ENCODE results near the gene RASL10A.

The RASL10A gene

DNA sequence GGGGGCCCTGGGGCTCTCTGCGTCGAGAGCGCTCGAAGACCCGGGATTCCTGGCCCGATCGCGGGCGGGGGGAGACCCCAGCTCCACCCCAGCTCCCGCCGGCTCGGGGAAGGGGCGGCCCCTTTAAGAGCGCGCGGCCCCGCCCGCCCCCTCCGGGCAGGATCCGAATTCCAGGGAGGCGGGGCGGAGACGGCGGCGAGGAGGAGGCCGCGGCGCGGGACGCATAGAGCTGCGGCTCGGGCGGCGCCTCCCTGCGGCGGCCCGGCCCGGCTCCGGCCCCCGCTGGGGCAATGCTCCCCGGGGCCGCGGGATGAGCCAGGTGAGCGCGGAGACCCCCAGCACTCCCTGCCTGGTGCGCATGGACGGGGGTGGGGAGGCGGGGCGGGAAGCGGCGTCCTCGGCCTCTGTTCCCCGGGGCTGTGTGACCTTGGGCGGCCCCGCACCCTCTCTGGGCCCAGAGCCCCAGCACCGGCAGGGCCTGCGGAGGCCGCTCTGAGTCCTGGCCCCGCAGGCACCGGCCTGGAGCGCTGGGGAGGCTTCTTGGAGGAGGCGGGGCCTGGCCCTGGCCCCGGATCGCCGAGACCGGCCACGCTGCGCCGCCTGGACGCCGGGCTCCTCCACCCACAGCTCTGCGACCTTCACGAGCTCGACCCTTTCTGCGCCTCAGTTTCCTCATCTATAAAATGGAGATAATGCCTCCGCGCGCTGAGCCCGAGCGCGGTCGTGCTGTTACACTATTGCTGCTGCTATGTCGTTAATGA lies 8.5 kb downstream of the RASL10A start:
- no peak for TF ChIP-seq RARB (CRISPR knock-in tag; IDR thresholded peaks at IDR 0.05)
- peak; percentile 99 for TF ChIP-seq ZNF70 (CRISPR knock-in tag; IDR thresholded peaks at IDR 0.05)
- TF ChIP-seq, protein P1, sequence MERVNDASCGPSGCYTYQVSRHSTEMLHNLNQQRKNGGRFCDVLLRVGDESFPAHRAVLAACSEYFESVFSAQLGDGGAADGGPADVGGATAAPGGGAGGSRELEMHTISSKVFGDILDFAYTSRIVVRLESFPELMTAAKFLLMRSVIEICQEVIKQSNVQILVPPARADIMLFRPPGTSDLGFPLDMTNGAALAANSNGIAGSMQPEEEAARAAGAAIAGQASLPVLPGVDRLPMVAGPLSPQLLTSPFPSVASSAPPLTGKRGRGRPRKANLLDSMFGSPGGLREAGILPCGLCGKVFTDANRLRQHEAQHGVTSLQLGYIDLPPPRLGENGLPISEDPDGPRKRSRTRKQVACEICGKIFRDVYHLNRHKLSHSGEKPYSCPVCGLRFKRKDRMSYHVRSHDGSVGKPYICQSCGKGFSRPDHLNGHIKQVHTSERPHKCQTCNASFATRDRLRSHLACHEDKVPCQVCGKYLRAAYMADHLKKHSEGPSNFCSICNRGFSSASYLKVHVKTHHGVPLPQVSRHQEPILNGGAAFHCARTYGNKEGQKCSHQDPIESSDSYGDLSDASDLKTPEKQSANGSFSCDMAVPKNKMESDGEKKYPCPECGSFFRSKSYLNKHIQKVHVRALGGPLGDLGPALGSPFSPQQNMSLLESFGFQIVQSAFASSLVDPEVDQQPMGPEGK (CRISPR knock-in tag; IDR thresholded peaks at IDR 0.05; ENCODE audit: borderline replicate concordance) = no peak
- TF ChIP-seq, protein P2, sequence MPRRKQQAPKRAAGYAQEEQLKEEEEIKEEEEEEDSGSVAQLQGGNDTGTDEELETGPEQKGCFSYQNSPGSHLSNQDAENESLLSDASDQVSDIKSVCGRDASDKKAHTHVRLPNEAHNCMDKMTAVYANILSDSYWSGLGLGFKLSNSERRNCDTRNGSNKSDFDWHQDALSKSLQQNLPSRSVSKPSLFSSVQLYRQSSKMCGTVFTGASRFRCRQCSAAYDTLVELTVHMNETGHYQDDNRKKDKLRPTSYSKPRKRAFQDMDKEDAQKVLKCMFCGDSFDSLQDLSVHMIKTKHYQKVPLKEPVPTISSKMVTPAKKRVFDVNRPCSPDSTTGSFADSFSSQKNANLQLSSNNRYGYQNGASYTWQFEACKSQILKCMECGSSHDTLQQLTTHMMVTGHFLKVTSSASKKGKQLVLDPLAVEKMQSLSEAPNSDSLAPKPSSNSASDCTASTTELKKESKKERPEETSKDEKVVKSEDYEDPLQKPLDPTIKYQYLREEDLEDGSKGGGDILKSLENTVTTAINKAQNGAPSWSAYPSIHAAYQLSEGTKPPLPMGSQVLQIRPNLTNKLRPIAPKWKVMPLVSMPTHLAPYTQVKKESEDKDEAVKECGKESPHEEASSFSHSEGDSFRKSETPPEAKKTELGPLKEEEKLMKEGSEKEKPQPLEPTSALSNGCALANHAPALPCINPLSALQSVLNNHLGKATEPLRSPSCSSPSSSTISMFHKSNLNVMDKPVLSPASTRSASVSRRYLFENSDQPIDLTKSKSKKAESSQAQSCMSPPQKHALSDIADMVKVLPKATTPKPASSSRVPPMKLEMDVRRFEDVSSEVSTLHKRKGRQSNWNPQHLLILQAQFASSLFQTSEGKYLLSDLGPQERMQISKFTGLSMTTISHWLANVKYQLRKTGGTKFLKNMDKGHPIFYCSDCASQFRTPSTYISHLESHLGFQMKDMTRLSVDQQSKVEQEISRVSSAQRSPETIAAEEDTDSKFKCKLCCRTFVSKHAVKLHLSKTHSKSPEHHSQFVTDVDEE (CRISPR knock-in tag; IDR thresholded peaks at IDR 0.05) = no peak
- TF ChIP-seq GLIS3 (CRISPR knock-in tag; IDR thresholded peaks at IDR 0.05) = 0 out of 2 replicates have a peak, but pooled peaks have one; percentile 52
- no peak for TF ChIP-seq OSR1 (CRISPR knock-in tag; IDR thresholded peaks at IDR 0.05)
- no peak for TF ChIP-seq CSDC2 (CRISPR knock-in tag; IDR thresholded peaks at IDR 0.05)
- ATAC-seq = peak; percentile 72

DNA sequence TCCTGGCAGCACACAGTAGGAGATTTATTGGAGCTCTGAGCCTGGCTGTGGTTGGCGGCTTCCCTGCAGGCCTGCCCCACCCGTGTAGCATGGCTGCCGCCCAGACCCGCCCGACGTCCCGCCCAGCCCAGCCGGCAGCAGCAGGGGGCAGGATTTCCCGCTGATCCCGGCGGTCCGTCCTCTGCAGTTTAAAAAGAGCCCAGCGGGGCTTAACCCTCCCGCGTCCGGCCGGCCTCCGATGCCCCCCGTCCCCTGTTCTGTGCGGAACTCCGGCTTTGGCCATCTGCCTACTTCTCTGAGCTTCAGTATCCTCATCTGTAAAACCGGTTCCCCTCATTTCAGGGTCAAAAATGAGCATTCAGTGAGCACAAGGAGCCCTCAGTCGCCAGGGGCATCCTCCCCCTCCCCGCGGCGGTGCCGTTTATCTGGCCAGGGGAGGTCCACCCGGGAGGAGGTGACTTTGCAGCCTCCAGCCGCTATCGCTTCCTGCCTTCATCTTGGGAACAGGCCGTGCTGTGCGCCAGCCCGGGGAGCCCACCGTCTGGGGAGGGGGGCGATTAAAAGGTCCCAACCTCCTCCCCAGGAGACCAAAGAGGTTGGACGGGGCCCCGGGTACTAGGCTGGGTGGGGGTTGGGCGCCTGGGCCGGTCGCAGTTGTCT lies 9.2 kb downstream of the RASL10A start, which contains the start of gene GAS2L1:
Gene GAS2L1, plus strand, starts transcription at position 476 of the 660 bp plus-strand sequence. CDS start 1,456 bp downstream, outside the sequence.
- no peak for TF ChIP-seq ZFP3 (CRISPR knock-in tag; IDR thresholded peaks at IDR 0.05)
- TF ChIP-seq, protein P1 (CRISPR knock-in tag; IDR thresholded peaks at IDR 0.05; ENCODE audit: borderline replicate concordance) = peak; percentile 55; the same call in 1 of the 2 replicates
- peak; percentile 78 for ATAC-seq

DNA sequence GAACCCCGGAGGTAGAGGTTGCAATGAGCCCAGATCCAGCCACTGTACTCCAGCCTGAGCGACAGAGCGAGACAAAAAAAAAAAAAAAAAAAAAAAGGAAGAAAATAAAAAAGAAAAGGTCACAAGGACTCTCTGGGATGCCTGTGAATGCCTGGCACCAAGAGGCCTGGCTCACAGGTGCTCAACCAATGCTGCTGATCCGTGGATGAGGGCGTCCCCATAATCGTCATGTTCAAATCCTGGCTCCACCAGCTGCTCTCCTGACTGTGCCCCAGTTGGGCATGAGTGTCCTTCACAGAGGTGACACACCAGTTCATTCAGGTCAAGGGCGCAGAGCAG lies 9.7 kb downstream of the RASL10A start:
- no peak for ATAC-seq
- no peak for TF ChIP-seq ZC3H10 (CRISPR knock-in tag; IDR thresholded peaks at IDR 0.05)
- no peak for TF ChIP-seq ZNF8 (CRISPR knock-in tag; IDR thresholded peaks at IDR 0.05)
- TF ChIP-seq, protein P3, sequence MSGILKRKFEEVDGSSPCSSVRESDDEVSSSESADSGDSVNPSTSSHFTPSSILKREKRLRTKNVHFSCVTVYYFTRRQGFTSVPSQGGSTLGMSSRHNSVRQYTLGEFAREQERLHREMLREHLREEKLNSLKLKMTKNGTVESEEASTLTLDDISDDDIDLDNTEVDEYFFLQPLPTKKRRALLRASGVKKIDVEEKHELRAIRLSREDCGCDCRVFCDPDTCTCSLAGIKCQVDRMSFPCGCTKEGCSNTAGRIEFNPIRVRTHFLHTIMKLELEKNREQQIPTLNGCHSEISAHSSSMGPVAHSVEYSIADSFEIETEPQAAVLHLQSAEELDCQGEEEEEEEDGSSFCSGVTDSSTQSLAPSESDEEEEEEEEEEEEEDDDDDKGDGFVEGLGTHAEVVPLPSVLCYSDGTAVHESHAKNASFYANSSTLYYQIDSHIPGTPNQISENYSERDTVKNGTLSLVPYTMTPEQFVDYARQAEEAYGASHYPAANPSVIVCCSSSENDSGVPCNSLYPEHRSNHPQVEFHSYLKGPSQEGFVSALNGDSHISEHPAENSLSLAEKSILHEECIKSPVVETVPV (CRISPR knock-in tag; IDR thresholded peaks at IDR 0.05) = no peak
- TF ChIP-seq, protein P1 (CRISPR knock-in tag; IDR thresholded peaks at IDR 0.05; ENCODE audit: borderline replicate concordance) = no peak
- TF ChIP-seq TOX (CRISPR knock-in tag; IDR thresholded peaks at IDR 0.05; ENCODE audit: borderline replicate concordance) = no peak
- no peak for TF ChIP-seq ISL1 (CRISPR knock-in tag; IDR thresholded peaks at IDR 0.05)
- no peak for TF ChIP-seq CSDC2 (CRISPR knock-in tag; IDR thresholded peaks at IDR 0.05)
- no peak for TF ChIP-seq ZFP3 (CRISPR knock-in tag; IDR thresholded peaks at IDR 0.05)
- TF ChIP-seq BACH2 (CRISPR knock-in tag; IDR thresholded peaks at IDR 0.05; ENCODE audit: borderline replicate concordance) = no peak
- TF ChIP-seq TCF4 (CRISPR knock-in tag; IDR thresholded peaks at IDR 0.05; ENCODE audit: borderline replicate concordance) = no peak
- TF ChIP-seq ARNTL (CRISPR knock-in tag; IDR thresholded peaks at IDR 0.05; ENCODE audit: borderline replicate concordance, low read depth) = no peak
- TF ChIP-seq ESRRG (CRISPR knock-in tag; IDR thresholded peaks at IDR 0.05) = no peak
- TF ChIP-seq, protein P4, sequence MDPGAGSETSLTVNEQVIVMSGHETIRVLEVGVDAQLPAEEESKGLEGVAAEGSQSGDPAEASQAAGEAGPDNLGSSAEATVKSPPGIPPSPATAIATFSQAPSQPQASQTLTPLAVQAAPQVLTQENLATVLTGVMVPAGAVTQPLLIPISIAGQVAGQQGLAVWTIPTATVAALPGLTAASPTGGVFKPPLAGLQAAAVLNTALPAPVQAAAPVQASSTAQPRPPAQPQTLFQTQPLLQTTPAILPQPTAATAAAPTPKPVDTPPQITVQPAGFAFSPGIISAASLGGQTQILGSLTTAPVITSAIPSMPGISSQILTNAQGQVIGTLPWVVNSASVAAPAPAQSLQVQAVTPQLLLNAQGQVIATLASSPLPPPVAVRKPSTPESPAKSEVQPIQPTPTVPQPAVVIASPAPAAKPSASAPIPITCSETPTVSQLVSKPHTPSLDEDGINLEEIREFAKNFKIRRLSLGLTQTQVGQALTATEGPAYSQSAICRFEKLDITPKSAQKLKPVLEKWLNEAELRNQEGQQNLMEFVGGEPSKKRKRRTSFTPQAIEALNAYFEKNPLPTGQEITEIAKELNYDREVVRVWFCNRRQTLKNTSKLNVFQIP (CRISPR knock-in tag; IDR thresholded peaks at IDR 0.05; ENCODE audit: borderline replicate concordance, low read depth) = no peak
- no peak for TF ChIP-seq ZNF565 (CRISPR knock-in tag; conservative IDR thresholded peaks at IDR 0.05; ENCODE audit: low read depth)
- no peak for TF ChIP-seq ZFP30 (CRISPR knock-in tag; IDR thresholded peaks at IDR 0.05)
